NCI-H2081 treated with DMSO at 0.1 percent for 48 hours (cell line): ENCODE measurements around the gene NR3C2.

ENCODE experiments used
- DNase-seq: peaks from one replicate; lab custom pipeline; 2025; lab: John Stamatoyannopoulos, UW

The NR3C2 gene

DNA sequence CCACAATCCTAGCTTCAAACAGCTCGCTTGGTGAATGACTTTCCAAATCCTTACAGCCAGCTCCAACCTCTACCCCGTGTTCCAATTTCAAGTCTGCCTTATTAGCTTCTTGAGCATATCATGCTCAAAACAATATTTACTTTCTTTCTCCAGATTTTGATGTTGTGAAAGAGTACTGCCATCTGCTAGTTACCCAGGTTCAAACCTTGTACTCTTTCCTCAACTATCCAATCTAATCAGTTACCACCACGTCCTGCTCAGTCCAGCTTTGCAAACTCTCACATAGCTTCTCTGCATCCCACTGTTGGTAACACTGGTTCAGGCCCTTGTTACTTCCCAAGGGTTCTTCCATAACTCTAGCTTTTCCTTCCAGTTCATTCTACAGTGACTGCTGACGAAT is 179.1 kb downstream of the NR3C2 start:
- no peak for DNase-seq

DNA sequence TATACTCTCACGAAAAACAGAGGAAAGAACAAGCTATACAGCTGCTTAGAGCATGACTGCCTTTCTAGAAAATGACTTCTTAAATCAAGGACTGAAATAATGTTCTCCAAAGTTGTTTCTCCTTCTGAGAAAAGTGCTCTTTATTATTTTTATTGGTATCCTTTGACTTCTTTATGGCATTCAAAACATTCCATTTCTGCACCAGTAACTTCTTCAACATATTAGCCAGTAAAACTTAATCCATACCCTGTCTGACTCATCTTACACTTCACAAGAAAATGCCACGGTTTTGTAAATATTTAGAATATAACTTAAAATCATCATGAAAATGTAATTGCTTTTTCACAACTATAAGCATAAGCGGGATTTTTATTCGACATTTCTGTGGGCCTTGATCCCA is 180.4 kb downstream of the NR3C2 start:
- no peak for DNase-seq

DNA sequence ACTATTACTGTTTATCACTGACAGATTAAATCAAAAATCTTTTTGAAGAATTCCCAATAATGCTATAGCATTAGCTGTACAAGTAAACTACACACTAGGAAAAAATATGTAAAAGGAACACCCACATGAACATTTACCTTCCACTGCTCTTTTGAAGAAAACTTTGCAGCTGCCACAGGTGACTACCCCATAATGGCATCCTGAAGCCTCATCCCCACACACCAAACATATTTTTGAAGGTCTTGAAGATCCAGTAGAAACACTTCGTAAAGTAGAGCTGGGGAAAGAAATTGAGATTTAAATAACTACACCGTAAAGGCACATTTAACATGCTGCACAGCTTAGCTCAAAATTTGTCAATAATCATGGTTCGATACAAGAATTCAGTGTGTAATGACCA is 182.4 kb downstream of the NR3C2 start:
- DNase-seq: no peak

DNA sequence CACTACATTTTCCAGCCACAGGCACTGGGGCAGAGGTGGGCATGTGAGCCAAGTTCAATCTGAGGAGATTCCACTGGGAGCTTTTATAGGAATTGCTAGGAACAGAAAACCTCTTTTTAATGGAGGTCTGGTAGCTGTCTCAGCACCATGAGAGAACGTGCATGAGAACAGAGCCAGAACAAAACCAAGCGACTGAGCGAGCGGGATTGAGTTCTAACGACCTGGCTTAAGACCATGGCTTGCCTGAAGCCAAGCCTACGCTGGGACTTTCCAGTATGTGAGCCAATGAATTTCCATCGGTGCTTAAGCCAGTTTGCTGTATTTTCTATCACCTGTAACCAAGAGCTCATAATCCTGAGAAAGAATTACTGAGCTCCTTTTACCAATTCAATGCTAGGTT is 183.7 kb downstream of the NR3C2 start:
- DNase-seq: no peak

DNA sequence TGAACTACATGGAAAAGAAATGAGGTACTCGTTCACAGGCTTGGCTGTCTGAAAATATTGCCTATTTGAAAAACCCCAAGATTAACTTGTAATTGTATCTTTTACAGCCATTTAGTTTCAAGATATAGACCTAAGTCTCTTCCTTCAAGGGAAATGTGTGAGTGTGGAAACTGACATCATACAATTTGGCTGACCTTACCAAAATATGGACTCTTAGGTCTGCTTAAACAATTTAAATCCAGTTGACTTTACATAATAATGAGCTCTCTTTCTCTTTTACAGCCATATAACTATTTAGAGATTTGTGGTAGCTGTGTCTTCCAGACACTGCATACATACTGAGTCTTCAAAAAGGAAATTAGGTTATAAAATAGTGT is 186.9 kb downstream of the NR3C2 start:
- DNase-seq: no peak

DNA sequence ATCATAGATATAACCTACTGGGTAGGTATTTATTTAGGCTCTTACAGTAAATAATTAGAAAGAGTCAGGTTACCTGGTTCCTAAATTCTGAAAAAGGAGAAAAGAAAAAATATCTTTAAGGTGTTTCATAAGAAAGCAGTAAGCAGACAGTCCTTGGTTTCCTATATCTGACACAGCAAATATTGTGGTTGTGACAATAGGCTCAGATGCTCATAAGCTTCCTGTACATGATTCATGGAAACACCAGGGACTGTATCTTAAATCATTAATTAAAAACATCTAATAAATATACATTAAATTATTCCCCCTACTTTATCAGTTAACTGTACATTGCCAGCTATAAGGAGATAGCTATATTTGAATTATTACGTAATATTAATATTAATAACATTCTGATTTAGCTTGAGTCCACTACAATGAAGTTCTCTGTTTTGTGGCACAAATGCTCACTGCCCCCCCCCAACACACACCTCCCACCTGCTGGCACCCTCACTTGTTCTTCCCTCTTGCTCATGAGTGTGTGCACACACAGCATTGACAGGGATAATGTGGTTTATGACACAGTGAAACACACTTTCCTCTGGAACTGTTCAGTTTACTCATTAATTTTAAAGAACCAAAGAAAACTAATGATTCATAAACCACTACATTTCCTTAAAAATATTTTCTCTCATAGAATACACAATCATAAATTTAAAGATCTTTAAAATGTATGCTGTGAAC is 187.4 kb downstream of the NR3C2 start:
- no peak for DNase-seq

DNA sequence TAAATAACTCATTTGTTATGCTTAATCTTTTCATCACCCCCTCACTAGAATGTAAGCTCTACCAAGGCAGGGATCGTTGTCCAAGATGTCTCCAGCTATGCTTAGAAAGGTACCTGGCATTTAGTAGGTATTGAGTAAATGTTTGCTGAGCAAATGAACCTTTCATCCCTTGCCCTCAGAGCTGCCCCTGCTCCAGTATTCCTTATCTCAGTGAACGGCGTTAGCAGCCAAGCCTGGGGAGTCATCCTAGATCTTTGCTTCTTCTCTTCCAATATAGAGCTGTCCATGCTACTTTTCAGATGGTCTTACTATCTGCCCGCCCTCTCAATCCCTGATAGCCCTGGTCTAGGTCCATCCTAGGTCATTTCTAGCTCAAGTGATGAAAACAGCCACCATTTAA is 188.4 kb downstream of the NR3C2 start:
- no peak for DNase-seq

DNA sequence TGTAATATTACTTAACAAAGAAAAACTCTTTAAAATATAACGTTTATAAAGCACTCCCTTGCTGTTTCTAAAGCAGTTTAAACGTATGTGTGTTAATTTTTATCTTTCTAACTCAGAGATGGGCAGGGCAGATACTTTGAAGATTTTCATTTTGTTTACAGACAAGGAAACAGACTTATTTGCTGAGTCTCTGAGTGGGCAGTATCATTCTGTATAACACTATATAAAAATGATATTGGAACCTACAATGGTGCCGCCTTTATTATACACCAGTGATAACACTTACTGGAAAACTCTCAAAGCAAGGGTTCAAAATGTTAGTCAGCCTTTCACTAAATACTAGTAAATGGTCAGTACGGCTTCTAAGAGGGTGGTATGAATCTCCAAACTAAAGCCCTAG is 193.4 kb downstream of the NR3C2 start:
- DNase-seq: no peak

DNA sequence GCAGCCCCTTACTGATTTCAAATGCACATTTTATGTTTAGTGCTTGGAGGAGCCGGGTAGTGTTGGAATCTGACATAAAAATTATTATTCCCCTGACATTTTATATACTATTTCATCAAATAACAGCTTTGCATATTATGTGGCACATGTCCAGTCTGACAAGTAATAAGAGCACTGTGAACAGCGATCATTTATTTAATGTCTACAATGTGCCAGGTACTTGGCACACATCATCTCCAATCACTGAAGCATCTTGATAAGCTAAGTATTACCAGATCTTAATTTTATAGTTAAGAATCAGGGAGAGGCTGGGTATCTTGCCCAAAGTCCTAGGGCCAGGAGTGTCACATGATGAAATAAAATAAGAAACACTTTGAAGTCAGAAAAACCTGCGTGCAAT is 197.2 kb downstream of the NR3C2 start:
- no peak for DNase-seq

DNA sequence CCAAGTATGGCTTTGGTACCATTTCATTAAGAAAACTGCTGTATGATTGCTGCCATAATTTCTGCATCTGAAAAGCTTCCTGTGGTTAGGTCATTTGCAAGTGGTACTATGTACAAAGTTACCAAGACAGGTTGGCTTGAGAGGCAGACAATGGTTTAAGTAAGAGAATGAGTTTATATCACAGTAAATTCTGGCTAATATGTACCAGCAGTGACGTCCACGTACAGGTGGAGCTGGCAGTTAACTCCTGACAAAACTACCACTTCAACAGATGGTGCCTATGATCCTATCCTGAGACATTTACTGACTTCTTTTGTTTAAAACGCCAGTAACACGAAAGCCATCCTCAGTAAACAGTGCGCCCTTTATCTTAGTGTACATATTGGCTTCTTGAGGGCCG is 198.4 kb downstream of the NR3C2 start:
- DNase-seq: no peak

DNA sequence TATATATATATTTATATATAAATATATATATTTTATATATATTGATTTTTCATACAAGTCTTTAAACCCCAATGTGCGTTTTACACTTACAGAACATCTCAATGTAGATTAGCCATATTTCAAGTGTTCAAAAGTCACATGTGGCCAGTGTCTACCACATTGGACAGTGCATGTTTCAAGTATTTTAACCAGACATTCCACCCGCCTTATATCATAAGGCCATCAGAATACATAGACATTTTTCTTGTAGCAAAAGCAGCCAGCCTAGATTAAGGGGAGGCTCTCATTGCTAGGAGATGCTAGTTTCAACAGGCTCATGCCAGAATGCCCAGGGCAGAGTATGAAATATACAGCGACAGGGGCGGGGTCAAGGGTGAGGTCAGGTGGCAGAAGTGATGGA is 202.0 kb downstream of the NR3C2 start:
- DNase-seq: no peak

DNA sequence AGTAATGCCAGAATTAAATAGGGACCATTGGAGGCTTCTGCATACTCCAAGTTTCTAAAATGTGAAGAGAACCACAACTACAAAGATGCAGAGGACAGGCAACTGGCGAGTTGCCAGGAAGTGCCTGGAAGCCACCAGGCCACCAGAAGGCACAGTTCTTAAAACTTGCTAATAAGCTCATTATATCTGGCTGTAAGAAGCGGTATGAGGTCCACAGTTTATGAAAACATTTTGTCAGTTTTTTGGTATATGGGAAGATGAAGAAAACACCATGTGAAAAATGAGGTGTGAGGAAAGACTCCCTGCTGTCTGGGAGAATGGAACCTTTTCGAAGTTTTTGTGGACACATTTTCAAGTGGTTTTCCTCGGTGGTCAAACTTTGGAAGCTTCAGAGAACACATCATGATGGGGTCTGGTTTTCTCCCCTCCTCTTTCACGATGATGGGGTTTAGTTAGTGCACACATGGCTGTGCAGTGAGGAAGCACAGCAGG is 202.7 kb downstream of the NR3C2 start:
- DNase-seq: no peak

DNA sequence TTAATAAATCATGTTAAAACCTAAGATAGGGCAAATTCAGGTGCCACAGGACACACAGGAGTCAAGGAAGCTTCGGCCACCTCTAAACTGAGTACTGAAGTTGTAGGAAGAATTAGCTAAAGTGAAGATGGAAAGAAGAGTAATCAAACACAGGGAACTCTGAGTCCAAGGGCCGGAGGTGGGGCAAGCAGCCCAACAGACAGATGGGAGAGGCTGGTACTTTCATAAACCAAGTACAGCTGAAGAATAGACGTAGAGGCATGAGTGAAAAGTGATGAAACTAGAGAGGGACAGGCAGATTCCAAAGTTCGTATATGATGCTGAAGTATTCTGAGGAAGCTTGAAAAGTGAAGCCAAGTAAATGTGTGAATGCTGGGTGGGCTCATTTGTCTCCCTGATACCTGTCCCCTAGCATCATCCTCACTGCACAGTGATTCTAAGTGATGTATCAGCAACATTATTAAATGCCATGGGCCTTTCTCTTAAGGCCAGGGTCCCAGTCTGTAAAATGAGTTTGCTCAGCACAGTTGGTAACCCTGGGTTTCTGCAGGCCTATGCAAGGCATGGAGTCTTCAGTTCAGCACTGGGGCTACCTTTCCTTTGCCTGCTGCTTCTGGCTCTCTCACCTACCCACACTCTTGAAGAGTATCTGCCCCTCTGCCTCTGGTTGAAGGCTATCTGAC is 203.3 kb downstream of the NR3C2 start:
- no peak for DNase-seq

DNA sequence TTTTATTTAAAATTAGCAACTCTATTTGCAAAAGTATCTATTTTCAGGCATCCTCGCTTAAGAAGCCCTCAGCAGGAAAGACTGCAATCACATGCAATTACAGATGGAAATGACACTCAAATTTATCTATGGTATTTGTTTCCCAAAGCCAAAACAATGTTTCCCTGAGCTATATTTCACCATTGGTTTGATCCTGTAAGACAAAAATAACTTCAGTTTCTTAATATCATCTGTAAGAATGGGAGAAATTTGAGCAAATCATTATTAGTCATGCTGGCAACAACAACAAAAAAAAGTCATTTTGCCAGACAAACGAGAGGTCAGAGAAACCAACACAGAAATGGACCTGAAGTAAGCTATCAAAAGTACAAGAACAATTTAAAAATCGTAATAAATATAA is 204.1 kb downstream of the NR3C2 start:
- no peak for DNase-seq

DNA sequence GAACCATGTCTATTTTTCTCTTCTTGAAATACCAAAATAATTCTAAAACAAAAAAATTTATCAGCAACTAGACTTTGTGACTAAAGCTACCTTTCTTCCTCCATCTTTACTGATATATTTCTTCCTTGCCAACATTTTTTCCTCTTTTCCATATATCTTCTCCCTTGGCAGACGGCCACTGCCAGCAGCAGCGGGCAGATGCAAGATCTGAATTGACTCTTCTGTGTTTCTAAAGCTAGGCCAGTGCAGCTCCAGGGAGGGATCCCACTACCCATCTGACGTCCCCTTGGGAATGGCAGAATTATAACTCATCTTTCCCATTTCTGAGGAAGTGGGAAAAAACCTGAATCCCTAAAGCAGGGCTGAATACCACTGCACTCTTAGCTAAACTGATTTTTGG is 206.4 kb downstream of the NR3C2 start:
- no peak for DNase-seq

DNA sequence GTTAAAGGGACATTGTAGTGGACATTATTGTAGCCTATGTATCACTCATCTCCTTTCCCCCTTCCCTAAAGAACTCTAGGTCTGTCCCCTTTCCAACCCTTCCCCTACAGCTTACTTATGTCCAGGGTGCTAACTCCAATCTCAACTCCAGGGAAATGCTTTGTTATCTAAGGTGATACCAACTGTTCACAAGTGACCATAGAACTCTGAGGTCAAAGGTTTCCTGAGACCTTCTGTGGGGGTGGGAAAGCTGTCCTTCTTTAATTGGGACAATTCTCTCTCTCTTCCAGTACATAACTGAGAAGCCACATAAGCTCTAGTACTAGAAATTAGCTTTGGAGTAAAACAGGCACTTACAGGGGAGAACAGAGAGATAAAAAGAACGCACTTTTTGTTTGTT is 212.4 kb downstream of the NR3C2 start:
- no peak for DNase-seq

DNA sequence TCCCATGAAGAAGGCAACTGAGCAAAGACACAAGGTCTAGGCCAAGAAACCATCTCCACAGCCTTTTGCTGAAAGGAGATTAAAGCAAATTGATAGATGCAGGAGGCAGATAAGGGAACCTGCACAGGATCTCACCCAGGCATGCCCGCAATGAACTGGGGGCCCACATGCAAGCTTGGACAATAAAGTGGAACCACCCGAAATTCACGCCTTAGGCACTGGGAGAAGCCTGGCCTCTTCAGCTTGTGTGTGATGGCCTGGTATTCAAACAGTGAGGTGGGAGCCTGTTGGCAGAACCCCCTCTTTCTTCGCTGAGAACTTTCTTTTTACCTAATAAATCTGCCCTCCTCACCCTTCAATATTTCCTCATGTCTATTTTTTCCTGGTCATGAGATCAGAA is 213.2 kb downstream of the NR3C2 start:
- DNase-seq: no peak

DNA sequence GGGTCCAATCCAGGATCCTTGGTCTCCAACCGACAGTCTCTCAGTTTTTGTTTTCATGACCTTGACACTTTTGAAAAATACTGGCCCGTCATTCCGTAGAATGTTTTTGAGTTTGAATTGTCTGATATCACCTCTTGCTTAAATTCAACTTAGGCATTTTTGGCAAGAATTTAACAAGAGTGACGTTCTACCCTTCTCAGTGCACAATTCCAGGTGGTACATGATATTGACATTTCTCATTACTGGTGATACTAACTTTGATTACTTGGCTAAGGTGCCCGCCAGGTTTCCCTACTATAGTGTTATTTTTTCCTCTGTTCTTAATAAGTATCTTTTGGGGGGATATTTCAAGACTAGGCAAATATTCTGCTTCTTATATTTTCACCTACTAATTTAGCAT is 215.1 kb downstream of the NR3C2 start:
- no peak for DNase-seq

DNA sequence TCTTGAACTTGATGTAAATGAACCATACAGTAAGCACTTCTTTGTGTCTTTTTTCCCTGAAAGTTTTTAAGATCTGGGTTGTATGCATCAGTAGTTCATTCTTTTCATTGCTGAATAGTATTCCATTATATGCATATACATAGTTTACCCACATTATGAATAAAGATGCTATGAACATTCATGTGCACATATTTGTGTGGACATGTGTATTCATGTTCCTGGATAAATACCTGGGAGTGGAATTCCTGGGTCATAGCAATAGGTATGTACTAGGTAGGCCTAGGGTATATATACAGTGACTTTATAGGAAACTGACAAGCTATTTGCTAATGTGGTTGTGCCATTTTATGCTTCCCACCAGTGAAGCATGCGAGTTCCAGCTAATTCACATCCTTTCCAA is 215.9 kb downstream of the NR3C2 start:
- no peak for DNase-seq

DNA sequence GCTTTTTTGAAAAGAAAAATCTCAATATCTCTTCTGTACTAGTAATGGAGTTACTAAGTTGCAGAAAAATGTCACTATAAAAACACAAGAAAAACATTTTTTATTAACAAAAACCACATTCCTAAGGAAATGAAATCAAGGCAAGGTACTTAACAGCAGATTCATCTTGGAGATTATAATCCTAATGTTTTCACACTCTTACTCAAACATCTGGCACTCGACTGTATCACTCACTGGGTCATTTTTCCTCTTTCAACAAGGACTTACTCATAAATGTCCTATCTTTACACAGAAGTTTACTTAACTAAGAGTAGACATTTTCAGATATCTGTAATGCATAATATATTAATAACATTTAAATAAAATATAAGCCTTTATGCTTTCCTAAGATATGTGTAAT is 216.6 kb downstream of the NR3C2 start:
- DNase-seq: no peak

DNA sequence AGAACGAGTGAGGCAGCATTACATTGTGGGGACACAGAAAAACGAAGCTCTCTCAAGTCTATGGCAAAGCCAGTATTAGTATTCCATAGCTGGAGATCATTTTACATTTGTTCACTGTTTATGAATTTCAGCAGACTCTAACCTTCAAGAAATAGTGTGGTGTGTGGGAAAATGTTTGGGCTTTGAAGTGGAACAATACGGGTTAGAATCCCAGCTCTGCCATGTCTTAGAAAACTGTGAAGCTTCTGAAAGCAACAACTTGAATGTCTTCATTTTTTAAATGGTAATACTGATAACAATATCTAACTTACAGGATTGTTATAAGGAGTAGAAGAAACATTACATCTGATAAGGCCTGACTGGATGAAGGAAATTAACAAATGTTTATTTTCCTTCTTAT is 217.7 kb downstream of the NR3C2 start:
- no peak for DNase-seq

DNA sequence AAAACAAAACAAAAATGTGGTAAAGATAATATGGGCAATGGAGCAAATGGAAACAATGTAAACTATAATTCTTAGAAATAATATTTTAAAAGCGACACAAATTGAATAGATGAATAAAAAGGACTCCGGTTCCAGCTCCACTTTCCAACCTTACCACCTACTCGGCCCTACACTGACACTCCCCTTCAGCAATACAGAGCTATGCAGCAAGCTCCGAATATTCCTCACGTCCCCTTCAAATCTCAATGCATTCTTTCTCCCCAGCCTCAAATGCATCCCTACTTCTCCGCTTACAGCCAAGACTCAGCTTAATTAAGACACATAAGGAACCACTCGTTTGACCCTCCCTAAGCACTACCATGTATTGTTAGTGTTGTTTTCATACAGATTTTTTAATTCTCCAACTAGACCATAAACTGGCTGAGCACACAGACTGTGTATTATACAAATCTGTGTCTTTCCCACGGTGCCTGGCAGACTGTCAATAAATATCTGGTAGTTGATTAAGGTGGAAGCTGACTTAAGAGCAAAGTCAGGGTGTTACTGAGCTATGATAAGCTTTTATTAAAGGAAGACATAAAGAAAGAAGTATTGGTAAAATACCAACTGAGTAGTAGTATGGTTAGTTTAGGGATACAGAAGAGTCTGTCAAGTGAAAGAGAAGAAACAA is 219.1 kb downstream of the NR3C2 start:
- DNase-seq: no peak
